PFSK-1 (cell line): ENCODE results near the gene SPSB4.

Source experiments
- FOXP2 ChIP-seq: optimal IDR thresholded peaks from 2 replicates; pipeline ENCODE3; 2011; ENCODE audit warnings: borderline replicate concordance, control low read depth, inconsistent platforms; ENCODE audit not compliant: insufficient read depth; ENCODE audit errors: extremely low read length, extremely low read depth
- POLR2AphosphoS5 ChIP-seq: IDR thresholded peaks from 2 replicates; pipeline ENCODE4 v1.6.1; 2012; ENCODE audit warnings: low read depth, mild to moderate bottlenecking, control low read depth, low read length, moderate library complexity
- SIN3A ChIP-seq: IDR thresholded peaks from 2 replicates; pipeline ENCODE4 v1.6.1; 2012; ENCODE audit warnings: mild to moderate bottlenecking, low read length, moderate library complexity, borderline replicate concordance; ENCODE audit not compliant: insufficient read depth
- TAF1 ChIP-seq: IDR thresholded peaks from 2 replicates; pipeline ENCODE4 v1.6.1; 2012; ENCODE audit warnings: low read length, control low read depth, borderline replicate concordance; ENCODE audit not compliant: insufficient read depth
- TF ChIP-seq, protein P1 (sequence below), 2 experiments: IDR thresholded peaks; 2 replicates each; pipeline versions ENCODE4 v1.6.1 to v1.8.0; 2011 to 2012; ENCODE audit warnings: low read depth in 2 of 2, low read length in 2 of 2, control low read depth in 1 of 2, inconsistent platforms in 1 of 2, mild to moderate bottlenecking in 1 of 2, moderate library complexity in 1 of 2; ENCODE audit not compliant: insufficient read depth in 1 of 2

DNA sequence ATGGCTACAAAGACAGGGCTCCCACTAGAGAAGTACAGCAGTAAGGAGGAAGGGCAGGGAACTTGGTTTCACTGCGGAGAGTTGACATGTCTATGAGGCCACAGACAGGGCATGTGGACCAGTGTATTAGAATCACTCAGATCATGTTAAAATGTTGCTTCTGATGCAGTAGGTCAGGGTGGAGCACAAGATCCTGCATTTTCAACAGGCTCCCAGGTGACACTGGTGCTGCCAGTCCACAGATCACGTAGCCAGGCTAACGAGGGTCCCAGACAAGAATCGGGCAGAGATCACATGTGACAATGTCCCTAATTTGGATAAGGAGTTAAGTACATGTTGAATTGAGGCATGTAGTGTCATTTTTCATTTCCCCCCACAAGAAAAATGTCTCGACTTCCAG is 73.6 kb downstream of the SPSB4 start:
- TF ChIP-seq, protein P1, sequence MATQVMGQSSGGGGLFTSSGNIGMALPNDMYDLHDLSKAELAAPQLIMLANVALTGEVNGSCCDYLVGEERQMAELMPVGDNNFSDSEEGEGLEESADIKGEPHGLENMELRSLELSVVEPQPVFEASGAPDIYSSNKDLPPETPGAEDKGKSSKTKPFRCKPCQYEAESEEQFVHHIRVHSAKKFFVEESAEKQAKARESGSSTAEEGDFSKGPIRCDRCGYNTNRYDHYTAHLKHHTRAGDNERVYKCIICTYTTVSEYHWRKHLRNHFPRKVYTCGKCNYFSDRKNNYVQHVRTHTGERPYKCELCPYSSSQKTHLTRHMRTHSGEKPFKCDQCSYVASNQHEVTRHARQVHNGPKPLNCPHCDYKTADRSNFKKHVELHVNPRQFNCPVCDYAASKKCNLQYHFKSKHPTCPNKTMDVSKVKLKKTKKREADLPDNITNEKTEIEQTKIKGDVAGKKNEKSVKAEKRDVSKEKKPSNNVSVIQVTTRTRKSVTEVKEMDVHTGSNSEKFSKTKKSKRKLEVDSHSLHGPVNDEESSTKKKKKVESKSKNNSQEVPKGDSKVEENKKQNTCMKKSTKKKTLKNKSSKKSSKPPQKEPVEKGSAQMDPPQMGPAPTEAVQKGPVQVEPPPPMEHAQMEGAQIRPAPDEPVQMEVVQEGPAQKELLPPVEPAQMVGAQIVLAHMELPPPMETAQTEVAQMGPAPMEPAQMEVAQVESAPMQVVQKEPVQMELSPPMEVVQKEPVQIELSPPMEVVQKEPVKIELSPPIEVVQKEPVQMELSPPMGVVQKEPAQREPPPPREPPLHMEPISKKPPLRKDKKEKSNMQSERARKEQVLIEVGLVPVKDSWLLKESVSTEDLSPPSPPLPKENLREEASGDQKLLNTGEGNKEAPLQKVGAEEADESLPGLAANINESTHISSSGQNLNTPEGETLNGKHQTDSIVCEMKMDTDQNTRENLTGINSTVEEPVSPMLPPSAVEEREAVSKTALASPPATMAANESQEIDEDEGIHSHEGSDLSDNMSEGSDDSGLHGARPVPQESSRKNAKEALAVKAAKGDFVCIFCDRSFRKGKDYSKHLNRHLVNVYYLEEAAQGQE (IDR thresholded peaks at IDR 0.05; ENCODE audit: insufficient read depth in 1 of 2, low read depth in 2 of 2, low read length in 2 of 2): no peak
- no peak for TF ChIP-seq POLR2AphosphoS5
- no peak for TF ChIP-seq SIN3A
- TF ChIP-seq TAF1: no peak
- no peak for TF ChIP-seq FOXP2
